Dermis microvascular lymphatic vessel endothelial cell (primary cell): ENCODE results near the gene AGPAT2. TPM values are rescaled to one million over a fixed set of nuclear protein-coding genes. Genes with fewer than 3 reads are reported as not detected.
A peak's percentile ranks its signal among the peaks of the same experiment; 100 is the strongest.

ENCODE experiments used
- DNase-seq, 2 donors: peaks; one replicate each; pipeline versions ENCODE4 v3.0.0 to v3.0.0-alpha.2; 2010; ENCODE audit warnings: low read depth in 2 of 2
- total RNA-seq: library from RNA; depleted of rRNA; stranded (reverse); fragments of >200 nt; gene quantifications from 2 replicates; pipeline ENCODE4 v1.2.1, GENCODE V29; 2014

Gene AGPAT2
- total RNA-seq, 1 donor from 2014 or later: 38.3 TPM

DNA sequence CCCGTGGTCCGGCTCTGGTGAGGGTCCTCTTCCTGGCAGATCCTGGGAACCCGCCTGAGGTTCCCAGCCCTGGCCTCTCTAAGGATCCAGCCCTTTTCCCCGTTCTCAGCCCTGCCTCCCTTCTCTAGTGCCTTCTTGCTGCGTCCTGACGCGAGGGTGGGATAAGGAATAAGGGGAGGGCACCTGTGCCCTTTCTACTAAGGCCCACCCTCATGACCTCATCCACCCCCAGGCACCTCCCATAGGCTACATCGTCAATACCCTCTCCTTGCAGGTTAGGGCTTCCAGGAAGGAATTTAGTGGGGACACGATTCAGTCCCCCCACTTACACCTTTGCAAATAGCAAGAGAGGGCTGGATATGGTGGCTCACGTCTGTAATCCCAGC lies 14.4 kb upstream of the AGPAT2 start:
- DNase-seq: no peak

DNA sequence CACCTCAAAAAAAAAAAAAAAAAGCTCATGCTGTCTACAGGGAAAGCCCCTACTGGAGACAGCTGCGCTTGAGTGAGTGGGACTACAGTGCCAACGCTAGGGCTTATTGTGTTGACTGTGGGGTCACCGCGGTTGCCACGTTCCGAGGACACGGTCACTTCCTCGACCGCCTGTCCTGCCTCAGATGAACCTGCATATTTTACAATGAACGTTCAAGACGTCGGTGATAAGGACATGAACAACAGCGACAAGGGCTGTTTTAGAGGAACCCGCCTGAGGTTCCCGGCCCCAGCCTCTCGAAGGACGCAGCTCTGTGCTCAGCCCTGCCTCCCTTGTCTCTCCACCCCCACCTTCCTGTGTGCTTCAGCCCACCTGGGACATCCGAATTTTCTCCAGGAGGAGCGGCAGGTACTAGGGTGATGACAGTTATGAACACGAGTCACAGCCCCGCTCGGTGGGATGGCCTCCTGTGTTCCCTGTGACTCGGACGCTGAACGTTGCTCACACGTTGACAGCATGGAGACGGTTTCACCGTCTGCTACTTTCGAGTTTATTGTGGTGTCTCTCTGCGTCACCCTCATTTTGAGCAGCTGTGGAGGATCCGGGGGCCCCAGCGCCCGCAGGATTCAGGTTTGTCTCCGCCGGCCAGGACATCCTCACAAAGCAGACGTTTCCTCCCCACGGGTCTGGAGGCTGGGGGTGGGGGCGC lies 13.9 kb upstream of the AGPAT2 start:
- peak in 1 of 2 donors; percentile 34 for DNase-seq

GRCh38 chr9:136700304-136700703 lies 13.0 kb upstream of the AGPAT2 start:
- no peak for DNase-seq

- no peak for DNase-seq
Measured at GRCh38 chr9:136698635-136699246, 11.5 kb upstream of the AGPAT2 start.

DNA sequence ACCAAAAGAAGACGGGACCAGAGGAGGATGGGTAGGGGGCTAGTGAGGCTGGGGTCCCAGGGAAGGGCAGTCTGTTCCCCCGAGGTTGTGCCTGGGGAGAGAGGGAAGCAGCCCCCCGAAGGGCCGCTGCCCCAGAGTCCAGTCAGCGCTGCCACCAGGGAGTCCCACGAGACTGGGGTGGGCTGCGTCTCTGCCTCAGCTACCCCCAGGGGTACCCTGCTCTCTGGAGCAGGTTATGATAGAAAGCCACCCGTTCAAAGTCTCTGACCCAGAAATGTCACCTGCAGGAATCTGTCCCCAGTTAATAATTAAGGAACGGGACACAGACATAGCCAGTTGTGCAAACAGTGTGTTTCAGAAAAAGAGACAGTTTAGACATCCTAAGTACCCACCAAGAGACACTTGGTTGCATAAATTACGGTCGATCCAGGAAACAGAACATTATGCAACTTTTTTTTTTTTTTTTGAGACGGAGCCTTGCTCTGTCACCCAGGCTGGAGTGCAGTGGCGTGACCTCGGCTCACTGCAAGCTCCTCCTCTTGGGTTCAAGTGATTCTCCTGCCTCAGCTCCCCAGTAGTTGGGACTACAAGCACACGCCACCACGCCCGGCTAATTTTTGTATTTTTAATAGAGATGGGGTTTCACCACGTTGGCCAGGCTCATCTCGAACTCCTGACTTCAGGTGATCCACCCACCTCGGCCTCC lies 10.7 kb upstream of the AGPAT2 start:
- no peak for DNase-seq

DNA sequence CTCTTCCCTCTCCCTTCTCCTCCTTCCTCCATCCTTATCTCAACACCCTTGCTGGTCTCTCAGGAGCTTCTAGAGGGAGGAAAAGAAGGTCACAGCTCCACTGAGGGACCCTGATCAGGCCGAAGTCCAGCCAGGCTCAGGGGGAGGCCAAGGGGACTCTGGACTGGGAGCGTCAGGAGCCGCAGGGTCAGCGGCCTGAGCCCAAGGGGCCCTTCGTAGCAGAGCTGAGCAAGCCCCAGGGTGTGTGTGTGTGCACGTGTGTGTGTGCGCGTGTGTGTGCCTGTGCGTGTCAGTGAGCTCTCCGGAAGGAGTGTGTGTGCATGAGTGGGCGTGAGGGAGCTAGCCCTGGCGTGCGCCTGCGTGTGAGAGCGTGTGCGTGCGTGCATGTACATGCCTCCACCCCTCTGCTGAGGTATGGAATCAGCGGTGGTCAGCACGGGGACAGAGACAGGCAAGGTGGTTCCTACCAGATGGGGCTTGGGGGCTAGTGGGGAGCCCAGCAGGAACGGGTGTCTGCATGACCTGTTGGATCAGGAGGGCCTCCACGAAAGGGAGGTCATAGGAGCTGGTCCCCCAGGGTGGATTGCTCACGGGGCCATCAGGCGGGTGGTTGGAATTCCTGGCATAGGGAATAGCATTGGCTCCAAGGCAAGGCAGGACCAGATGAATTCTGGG lies 10.0 kb upstream of the AGPAT2 start:
- no peak for DNase-seq

DNA sequence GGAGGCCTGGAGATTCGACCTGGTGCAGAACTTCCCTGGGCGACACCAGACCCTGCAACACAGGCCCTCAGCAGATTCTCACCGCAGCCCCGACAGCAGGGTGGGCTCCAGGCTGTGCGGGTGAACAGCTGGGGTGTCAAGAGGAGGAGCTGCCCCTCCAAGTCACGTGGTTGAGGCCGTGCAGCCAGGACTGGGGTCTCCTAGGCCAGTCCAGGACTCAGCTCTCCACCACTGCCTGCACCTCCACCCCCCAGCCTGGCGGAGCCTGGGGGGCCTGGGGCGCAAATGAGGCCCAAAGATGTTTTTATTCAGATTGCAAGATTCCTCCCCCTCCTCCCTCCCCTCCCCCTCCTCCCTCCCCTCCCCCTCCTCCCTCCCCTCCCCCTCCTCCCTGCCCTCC lies 9.2 kb upstream of the AGPAT2 start:
- no peak for DNase-seq

DNA sequence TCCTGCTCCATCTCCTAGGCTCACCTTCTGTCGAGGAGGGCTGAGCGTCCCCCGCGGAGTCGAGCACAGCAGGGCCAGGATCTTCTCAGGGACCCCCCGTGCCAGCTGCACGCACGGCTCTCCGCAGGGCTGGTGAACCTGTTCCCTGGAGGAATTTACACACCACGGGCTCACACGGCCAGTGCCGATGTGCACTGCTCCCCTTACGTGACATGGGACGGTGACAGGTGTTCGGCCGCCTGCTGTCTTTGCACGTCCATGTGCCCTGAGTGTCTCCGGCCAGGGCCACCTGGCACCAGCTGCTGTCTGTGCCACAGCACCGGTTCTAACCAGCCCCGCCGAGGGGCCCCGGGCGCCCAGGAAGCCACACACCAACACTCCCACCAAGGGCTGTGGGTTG lies 8.7 kb upstream of the AGPAT2 start:
- no peak for DNase-seq

GRCh38 chr9:136695435-136695895 lies 8.2 kb upstream of the AGPAT2 start:
- peak in 1 of 2 donors; percentile 58 for DNase-seq

GRCh38 chr9:136694872-136695247 lies 7.6 kb upstream of the AGPAT2 start:
- DNase-seq: no peak

DNA sequence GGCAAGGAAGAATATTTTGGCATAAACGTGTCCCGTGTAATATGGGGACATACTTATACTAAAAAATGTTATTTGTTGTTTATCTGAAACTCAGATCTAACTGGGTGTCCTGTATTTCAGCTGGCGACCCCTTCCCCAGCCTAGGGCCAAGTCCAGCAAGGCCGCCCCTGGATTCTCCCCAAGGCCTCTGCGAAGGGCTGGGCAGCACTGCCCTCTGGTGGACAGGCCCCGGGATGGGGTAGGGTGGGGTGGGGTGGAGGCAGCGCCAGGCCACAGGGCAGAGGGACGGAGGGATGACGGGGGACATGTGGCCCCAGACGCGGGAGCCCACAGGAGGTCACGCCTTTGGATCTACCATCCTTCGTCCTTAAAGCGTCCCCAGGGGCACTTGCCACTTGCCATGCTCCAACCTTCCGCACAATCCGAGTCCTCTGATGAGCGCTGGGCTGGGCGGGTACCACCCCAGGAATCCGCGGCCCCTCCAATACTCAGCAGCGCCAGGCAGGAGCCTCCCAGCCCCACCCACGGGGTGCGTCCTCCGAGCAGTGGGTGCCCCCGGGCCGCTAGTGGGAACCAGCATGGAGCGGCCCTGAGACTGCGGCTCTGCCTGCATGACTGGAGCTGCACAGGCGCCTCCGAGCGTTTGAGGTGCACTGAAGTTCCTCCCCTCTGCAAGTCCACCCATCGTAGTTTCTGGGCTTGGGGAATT lies 7.1 kb upstream of the AGPAT2 start:
- peak in 1 of 2 donors; percentile 68 for DNase-seq

DNA sequence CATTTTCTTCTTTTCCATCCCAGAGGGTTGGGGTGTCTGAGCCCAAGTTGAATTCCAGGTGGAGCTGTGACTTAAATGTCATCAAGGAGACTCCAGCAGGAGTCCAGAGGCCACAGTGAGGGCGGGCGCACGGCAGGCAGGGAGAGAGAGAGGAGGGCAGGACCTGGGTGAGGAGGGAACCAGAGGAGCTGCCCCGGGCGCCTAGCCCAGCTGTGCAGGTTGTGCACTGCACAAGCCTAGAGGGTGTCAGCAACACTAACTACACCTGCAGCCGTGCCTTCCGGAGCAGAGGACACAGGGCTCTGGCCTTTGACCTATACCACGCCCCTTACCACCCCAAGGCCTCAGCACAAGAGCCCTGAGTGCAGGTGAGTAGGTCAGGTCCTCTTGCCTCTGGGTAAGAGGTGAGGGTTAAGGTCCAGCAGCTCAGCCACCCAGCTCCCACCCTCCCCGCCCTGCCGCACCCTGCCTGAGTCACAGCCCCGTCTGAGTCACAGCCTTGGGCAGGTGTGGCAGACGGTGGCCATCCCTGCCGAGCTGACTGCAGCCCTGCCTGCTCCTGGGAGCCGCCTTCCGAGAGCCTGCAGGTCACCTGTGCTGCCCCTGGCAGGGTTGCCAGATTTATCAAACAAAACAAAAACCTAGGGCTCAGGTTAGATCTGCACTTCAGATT lies 6.4 kb upstream of the AGPAT2 start:
- peak in 1 of 2 donors; percentile 62 for DNase-seq

GRCh38 chr9:136693135-136693489 lies 5.9 kb upstream of the AGPAT2 start:
- peak in 1 of 2 donors; percentile 25 for DNase-seq

GRCh38 chr9:136692185-136693134 lies 5.2 kb upstream of the AGPAT2 start:
- DNase-seq: peak in 1 of 2 donors; percentile 27

DNA sequence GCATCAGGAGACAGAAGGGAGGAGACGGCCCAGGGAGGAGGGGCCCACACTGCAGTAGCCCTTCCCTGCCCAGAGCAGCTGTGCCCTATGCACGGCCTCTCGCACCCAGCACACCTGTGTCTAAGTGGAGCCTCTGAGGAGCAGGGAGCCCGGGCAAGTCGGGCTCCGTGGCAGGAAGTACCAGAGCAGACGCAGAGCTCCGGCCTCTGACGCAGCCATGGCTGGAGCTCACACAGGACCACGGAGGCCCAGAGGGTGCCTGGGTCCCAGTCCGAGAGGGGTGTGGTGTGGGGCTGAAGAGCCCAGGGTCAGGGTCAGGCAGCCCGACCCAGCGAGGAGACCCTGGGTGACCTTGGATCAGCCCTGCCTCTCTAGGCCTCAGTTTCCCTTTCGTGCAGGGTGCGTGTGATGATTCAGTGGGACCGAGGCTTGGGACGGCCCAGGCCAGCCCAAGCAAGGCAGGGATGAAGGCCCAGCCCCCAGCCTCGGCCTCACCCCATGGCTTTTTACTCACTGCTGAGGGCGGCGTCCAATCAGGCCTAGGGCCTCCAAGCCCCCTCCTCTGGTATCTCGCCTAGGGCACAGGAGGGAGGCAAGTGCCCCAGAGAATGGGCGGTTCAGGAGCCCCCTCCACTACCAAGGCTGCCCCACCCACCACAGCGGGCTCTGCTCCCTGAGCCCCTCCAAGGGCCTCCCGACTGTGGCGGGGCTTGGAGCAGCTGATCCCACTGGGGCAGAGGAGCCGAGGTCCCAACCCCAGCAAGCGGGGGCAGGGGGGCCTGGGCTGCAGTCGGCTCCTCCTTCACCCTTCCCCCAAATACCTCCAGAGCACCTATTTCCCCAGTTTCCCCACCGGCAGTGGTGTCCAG lies 4.3 kb upstream of the AGPAT2 start:
- DNase-seq: no peak

GRCh38 chr9:136690806-136691261 lies 3.6 kb upstream of the AGPAT2 start:
- DNase-seq: no peak

DNA sequence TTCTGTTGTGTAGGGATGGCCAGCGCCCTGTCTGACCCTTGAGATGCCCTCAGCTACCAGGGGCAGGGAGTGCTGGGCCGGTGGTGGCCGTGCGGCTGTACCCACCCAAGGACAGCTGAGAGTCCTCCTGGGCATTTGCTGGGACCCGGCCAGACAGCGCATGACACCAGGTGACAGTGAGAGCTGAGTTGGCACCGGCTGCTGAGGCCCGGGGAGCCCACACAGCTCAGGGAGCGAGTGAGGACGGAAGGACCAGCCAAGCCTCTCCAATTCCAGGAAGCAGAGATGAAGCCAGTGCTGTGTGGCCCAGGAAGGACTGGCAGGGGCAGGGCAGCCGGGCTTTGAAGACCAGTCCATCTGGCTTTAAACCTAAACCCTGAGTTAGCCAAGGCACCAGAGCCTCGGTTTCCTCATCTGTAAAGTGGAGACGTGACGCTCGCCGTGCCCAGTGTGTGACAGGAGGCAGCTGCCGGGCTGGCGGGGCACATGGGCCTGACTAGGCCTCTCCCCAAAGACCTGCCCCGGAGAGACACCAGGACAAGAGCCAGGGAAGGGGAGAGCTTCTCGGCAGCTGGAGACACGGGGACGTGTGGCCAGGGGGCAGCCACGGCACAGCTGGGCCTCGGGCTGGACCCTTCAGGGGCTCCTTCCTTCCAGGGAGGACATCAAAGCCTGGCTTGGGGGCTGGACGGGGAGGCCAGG lies 3.0 kb upstream of the AGPAT2 start:
- no peak for DNase-seq

DNA sequence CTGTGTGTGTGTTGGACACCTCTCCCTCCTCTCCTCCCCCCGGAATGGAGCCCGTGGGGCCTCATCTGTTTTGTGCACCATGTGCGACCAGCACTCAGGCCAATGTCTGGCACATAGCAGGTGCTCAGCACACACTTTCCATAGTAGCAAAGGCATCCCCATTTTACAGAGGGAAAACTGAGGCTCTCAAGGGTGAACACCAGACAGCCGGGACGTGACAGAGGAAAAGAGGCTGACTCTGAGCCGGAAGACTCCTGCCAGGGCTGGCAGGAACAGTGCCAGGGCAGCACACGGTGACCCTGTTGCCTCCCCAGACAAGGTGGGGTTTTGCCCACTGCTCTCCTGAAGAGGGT lies 1.8 kb upstream of the AGPAT2 start:
- DNase-seq: no peak
